ENCODE data around the gene ALX4.

DNA sequence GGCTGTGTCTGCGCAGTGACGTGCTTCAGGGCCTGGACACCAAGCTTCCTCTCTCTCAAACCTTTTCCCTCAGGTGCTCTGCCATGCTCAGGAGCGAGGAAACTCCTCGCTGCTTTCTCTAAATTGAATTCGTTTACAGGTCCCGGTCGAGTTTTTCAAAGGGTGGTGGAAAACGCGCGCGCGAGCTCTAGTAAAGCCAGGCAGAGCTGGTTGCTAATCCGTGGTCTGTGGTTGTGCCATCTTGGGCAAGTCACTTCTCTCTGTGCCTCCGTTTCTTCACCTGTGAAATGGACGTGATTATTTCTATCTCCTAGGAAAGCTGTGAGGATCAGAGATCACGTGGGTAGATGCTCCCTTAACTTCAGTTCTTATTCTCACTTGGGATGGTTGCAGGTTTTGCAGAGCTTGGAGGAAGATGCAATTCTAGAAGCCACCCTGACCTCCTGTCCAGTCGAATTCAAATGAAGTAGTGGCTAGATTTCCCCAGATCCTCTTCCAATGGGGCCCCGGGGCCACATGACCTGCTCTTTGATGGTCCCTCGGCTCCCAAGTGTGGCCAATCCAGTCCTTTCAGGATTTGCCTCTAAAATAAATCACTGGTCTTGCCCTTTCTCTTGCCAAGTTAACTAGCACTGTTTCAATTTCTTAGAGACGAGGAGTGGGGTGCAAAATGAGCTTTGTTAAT is 10.5 kb upstream of the ALX4 start:
- TF ChIP-seq, protein P1, sequence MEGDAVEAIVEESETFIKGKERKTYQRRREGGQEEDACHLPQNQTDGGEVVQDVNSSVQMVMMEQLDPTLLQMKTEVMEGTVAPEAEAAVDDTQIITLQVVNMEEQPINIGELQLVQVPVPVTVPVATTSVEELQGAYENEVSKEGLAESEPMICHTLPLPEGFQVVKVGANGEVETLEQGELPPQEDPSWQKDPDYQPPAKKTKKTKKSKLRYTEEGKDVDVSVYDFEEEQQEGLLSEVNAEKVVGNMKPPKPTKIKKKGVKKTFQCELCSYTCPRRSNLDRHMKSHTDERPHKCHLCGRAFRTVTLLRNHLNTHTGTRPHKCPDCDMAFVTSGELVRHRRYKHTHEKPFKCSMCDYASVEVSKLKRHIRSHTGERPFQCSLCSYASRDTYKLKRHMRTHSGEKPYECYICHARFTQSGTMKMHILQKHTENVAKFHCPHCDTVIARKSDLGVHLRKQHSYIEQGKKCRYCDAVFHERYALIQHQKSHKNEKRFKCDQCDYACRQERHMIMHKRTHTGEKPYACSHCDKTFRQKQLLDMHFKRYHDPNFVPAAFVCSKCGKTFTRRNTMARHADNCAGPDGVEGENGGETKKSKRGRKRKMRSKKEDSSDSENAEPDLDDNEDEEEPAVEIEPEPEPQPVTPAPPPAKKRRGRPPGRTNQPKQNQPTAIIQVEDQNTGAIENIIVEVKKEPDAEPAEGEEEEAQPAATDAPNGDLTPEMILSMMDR (tag by site-specific recombination; IDR thresholded peaks at IDR 0.05): no peak
- TF ChIP-seq ZNF274 (IDR thresholded peaks at IDR 0.05; ENCODE audit: low read length) (no peak), ZNF274 (tag by site-specific recombination; IDR thresholded peaks at IDR 0.05; ENCODE audit: borderline replicate concordance) (no peak), PBX3 (CRISPR knock-in tag; IDR thresholded peaks at IDR 0.05) (no peak), ZNF629 (tag by site-specific recombination; IDR thresholded peaks at IDR 0.05) (no peak)
